Kidney (tissue), 14 donors: ENCODE results near the gene MMP15. TPM values are rescaled to one million over a fixed set of nuclear protein-coding genes. Genes with fewer than 3 reads are reported as not detected.

Experiments
- DNase-seq, 5 donors: peaks; one replicate each; pipeline ENCODE4 v3.0.0-alpha.2; 2013 to 2020
- FAIRE-seq: peaks from 2 replicates; lab custom pipeline; 2012; peaks lifted over from hg19 to GRCh38; lab: Jason Lieb, UNC
- H3K27ac ChIP-seq, 2 donors: one replicate each; pipeline ENCODE4 v1.7.0; 2013; ENCODE audit warnings: low read depth in 2 of 2, low read length in 2 of 2, inconsistent platforms in 1 of 2
- H3K27me3 ChIP-seq: one replicate; pipeline ENCODE4 v1.7.1; 2013; ENCODE audit warnings: low read length, inconsistent platforms; ENCODE audit not compliant: control insufficient read depth, insufficient read depth
- H3K36me3 ChIP-seq, 3 donors: one replicate each; pipeline versions ENCODE4 v1.7.0 to v1.7.1; 2013; ENCODE audit warnings: low read length in 3 of 3, control low read depth in 1 of 3, inconsistent platforms in 1 of 3; ENCODE audit not compliant: insufficient read depth in 3 of 3, control insufficient read depth in 2 of 3
- H3K4me1 ChIP-seq, 3 donors: one replicate each; pipeline versions ENCODE4 v1.7.0 to v1.7.1; 2013; ENCODE audit warnings: low read length in 3 of 3, inconsistent platforms in 1 of 3, low read depth in 1 of 3; ENCODE audit not compliant: control insufficient read depth in 2 of 3, insufficient read depth in 2 of 3
- H3K4me3 ChIP-seq, 3 donors: one replicate each; pipeline versions ENCODE4 v1.7.0 to v1.8.1; 2013; ENCODE audit warnings: low read length in 3 of 3, control low read depth in 1 of 3, inconsistent platforms in 1 of 3
- H3K9ac ChIP-seq, 3 donors: one replicate each; pipeline versions ENCODE4 v1.7.0 to v1.7.1; 2013; ENCODE audit warnings: low read length in 3 of 3, control low read depth in 1 of 3, inconsistent platforms in 1 of 3
- H3K9me3 ChIP-seq, 3 donors: one replicate each; pipeline versions ENCODE4 v1.7.0 to v1.7.1; 2013; ENCODE audit warnings: low read length in 3 of 3, control low read depth in 1 of 3, inconsistent platforms in 1 of 3; ENCODE audit not compliant: control insufficient read depth in 2 of 3, insufficient read depth in 1 of 3
- CTCF ChIP-seq: IDR thresholded peaks from 3 replicates; pipeline ENCODE4 v1.5.1; 2012; ENCODE audit warnings: mild to moderate bottlenecking, moderate library complexity, borderline replicate concordance; ENCODE audit not compliant: insufficient read depth; ENCODE audit errors: extremely low read depth
- intact Hi-C: fragments of 100-400 bp; cut with DNase I; formaldehyde crosslinking; loops from one replicate; pipeline ENCODE4 v1.11.1; 2022
- polyA plus RNA-seq: library from polyadenylated mRNA; stranded (reverse); fragments of 350-450 nt; fragmentation: Illumina TruSeq; extraction: RNeasy Lipid Tissue Mini Kit (QIAGEN cat#74804); gene quantifications from one replicate; pipeline ENCODE4 v1.2.3, GENCODE V29; 2014; ENCODE audit warnings: low read depth, low replicate concordance; ENCODE audit not compliant: insufficient read depth
- total RNA-seq: library from RNA; stranded (reverse); fragmentation: NEBNext Ultra II Directional; extraction: Animal tissue kit (Norgen Biotek cat#: 25700); gene quantifications from one replicate; pipeline ENCODE4 v1.2.1, GENCODE V29; 2021
- donor health status: control.
- donor health status: control.
- donor health status: control.
- donor health status: control.
- donor health status: control.
- donor health status: DM: yes; HTN: yes; CAD: no.
- donor health status: Normal renal cell carcinoma (clear cell type).

MMP15 gene
- total and polyA plus RNA-seq, 2 donors from 2014 or later: 19.1 to 31.4 TPM

- no peaks in the 10 kb centered on the region for H3K36me3 ChIP-seq
- H3K27me3 ChIP-seq: no peaks in the 10 kb centered on the region
- no peak overlapping the region for H3K4me3 ChIP-seq
- TF ChIP-seq CTCF: no peak
- DNase-seq (no peak), FAIRE-seq (no peak)
- intact Hi-C loops: no loop called here
- H3K27ac ChIP-seq: no peak overlapping the region
- no peak overlapping the region for H3K9ac ChIP-seq
- no peaks in the 10 kb centered on the region for H3K9me3 ChIP-seq
- no peaks in the 10 kb centered on the region for H3K4me1 ChIP-seq
These were observed 32.2 kb downstream of the MMP15 start for GRCh38 chr16:58057784-58058183.

GRCh38 chr16:58062821-58063220, 37.3 kb downstream of the MMP15 start:
- FAIRE-seq: no peak
- no peak overlapping the region for H3K27ac ChIP-seq

DNA sequence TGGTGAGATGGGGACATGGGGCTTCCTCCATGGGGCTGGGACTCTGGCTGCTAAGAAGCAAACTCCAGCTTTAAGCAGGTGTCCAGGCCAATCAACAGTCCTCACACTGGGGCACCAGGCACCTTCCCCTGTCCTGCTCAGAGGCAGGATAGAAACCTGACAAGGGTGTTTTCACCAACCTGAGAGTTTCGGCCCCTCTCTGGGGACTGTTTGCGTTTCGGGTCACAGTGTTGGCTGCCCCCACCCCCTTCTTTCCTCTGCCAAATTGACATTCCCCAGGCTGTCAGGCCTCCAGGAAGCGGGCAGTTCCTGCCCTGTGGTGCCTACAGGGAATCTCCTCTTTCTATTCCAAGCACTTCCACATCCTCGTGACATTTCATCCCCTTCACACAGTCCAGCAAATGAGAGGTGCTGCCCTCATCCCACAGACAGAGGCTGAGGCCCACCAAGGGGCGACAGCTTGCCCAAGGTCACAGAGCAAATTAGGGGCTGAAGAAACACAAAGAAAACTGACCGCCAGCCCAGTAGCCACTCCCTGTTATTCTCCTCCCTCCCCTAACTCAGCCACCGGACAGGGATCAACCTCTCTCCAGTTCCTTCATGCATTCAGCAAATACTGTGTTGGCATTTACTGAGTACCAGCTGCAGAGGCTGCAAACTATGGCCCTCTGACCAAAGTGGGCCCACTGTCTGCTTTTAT, 38.0 kb downstream of the MMP15 start:
- no peaks in the 10 kb centered on the region for H3K4me1 ChIP-seq
- H3K9ac ChIP-seq: no peak overlapping the region
- no peaks in the 10 kb centered on the region for H3K9me3 ChIP-seq
- H3K4me3 ChIP-seq: no peak overlapping the region
- no peak for FAIRE-seq
- peak in 2 of 5 donors; percentile 11 to 27 for DNase-seq
- no peak overlapping the region for H3K27ac ChIP-seq
- intact Hi-C loops: no loop called here
- no peak for TF ChIP-seq CTCF
- no peaks in the 10 kb centered on the region for H3K27me3 ChIP-seq
- H3K36me3 ChIP-seq: no peaks in the 10 kb centered on the region

More at GRCh38 chr16:58062821-58063220, 37.3 kb downstream of the MMP15 start:
- no peak for DNase-seq
- TF ChIP-seq CTCF: no peak
- no peaks in the 10 kb centered on the region for H3K27me3 ChIP-seq
- H3K36me3 ChIP-seq: no peaks in the 10 kb centered on the region
- H3K9me3 ChIP-seq: no peaks in the 10 kb centered on the region
- no peak overlapping the region for H3K9ac ChIP-seq
- intact Hi-C loops: no loop called here
- H3K4me3 ChIP-seq: no peak overlapping the region
- no peaks in the 10 kb centered on the region for H3K4me1 ChIP-seq
